ENCODE measurements around the gene LYL1.

The LYL1 gene

DNA sequence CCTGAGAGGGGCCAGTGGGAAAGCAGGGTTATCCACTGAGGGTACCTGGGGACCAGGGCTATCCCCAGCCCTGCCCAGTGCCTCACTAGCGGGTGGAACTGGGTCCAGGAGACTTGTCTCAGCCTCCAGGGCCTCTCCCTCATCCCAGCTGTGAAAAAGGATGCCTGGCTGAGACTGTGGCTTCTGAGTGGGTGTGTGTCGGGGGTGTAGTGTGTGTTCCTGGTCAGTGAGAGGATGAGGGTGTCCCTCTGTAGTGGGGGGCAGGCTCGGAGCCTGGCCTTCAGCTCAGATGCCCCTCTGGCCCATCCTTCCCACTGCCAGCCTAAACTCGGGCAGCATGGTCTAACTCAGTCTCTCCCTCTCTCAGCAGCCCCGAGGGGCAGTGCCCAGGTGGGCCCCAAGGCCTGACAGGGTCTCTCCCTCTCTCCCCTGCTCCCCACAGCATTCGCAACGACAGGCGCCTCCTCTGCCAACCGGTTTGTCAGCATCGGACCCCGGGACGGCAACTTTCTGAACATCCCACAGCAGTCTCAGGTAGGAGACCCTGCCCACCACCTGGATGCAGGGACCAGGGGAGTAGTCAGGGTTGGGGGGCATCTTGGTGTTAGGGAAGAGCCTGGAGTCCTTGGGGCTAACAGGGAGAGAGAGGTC lies 12.7 kb downstream of the LYL1 start:
- Histone ChIP-seq H3K36me3 (peaks cover 0 to 12% (median 5%) of the 10 kb centered on the region in 11 experiments; a peak in 7 of 22 replicates), H3K27ac (peak overlapping the region in 8 of 11 experiments; percentile 32 to 79 (median 72); a peak in 13 of 22 replicates), H3K4me3 (no peak overlapping the region; a peak in 2 of 20 replicates), H3K4me1 (peaks cover 49 to 73% (median 67%) of the 10 kb centered on the region in 10 experiments), H3K4me2 (peak overlapping the region in 9 of 11 experiments; percentile 79 to 100 (median 96); a peak in 19 of 22 replicates), H3K9ac (peak overlapping the region in 9 of 11 experiments; percentile 24 to 75 (median 63); a peak in 15 of 22 replicates), H3K9me3 (replicated peaks in 1 of 11) (no peaks in the 10 kb centered on the region), H3K27me3 (no peaks in the 10 kb centered on the region), H4K20me1 (peaks cover 0 to 15% (median 0%) of the 10 kb centered on the region in 11 experiments; a peak in 4 of 22 replicates)
- TF ChIP-seq Cebpa-rat (IDR thresholded peaks at IDR 0.05): no peak

DNA sequence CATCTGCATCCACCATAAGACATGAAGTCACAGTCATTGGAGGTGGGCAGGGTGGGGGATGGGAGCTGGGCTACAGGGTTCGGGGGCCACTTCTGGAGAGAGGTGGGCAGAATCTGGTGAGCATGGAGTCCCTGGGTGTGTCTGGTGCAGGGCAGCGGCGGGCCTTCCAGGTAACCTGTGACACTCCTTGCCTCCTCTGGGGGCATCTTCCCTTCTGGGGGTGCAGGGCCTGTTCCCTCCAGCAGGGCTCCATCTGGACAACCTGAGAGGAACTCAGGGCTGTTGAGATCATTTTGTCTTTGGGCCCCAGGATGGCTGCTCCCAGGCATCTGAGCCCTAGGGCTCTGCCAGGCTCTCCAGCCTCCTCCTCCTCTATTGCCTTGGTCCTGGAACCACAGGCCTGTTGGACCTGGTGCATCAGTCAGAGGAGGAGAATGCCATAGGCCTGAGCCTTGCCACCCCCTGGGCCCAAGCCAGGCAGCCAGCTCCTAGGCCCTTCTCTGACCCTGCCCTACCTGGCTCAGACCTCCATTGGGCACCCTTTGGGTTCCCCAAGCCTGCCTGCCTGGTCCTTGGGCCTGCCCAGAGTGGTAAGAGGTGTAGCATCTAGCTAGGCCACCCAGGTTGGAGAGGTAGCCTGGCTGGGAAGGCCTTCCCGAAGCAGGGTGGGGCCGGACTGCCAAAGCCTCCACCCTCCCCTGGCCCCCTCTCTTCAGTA lies 13.4 kb downstream of the LYL1 start:
- Histone ChIP-seq H3K4me1 (peaks cover 43 to 67% (median 60%) of the 10 kb centered on the region in 10 experiments), H3K9ac (peak overlapping the region in 7 of 11 experiments; percentile 24 to 75 (median 70); a peak in 9 of 22 replicates), H3K27me3 (no peaks in the 10 kb centered on the region), H3K9me3 (replicated peaks in 1 of 11) (no peaks in the 10 kb centered on the region), H3K27ac (peak overlapping the region in 7 of 11 experiments; percentile 8 to 79 (median 73); a peak in 11 of 22 replicates), H3K4me2 (peak overlapping the region in 9 of 11 experiments; percentile 79 to 100 (median 96); a peak in 17 of 22 replicates), H3K4me3 (no peak overlapping the region; a peak in 1 of 20 replicates), H3K36me3 (peaks cover 0 to 12% (median 5%) of the 10 kb centered on the region in 11 experiments; a peak in 7 of 22 replicates), H4K20me1 (peaks cover 0 to 12% (median 0%) of the 10 kb centered on the region in 11 experiments; a peak in 3 of 22 replicates)
- no peak for TF ChIP-seq Cebpa-rat (IDR thresholded peaks at IDR 0.05)

DNA sequence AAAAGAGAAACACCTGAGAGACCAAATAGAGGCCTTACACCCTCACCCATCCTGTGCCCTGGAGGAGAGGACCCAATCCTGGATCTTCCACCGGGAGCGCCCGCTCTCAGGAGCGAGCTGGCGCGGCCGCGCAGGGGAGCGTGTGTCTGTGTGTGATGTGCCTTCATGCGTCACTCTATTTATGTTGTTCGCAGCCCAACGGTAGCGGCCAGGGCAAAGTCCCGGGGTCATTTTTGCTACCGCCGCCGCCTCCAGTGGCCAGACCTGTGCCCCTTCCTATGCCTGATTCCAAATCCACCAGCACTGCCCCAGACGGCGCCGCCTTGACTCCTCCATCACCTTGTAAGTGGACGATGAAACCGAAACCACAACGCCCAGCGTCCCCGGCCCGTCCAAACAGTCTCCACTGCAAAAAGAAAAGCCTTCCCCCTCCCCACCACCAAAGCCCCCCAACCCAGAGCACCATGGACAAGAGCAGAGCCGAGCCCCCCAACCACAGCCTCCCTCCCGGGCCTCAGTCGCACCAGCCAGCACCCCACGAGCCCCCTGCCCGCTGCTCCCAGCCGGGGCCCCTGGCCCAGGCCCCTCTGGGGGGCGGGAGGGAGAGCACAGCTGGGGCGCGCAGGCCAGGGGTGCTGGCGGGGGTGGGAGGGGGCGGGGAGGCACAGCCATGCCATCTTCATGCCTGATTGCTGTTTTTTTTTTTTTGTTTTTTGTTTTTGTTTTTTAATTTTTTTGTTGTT lies 14.7 kb downstream of the LYL1 start:
- Histone ChIP-seq H3K27me3 (no peaks in the 10 kb centered on the region), H3K4me1 (peaks cover 30 to 54% (median 47%) of the 10 kb centered on the region in 10 experiments), H3K9ac (no peak overlapping the region), H4K20me1 (peaks cover 0 to 8% (median 0%) of the 10 kb centered on the region in 11 experiments; a peak in 1 of 22 replicates), H3K36me3 (peaks cover 0 to 22% (median 13%) of the 10 kb centered on the region in 11 experiments; a peak in 11 of 22 replicates), H3K4me3 (no peak overlapping the region), H3K27ac (no peak overlapping the region), H3K4me2 (no peak overlapping the region), H3K9me3 (replicated peaks in 1 of 11) (no peaks in the 10 kb centered on the region)
- no peak for TF ChIP-seq Cebpa-rat (IDR thresholded peaks at IDR 0.05)

DNA sequence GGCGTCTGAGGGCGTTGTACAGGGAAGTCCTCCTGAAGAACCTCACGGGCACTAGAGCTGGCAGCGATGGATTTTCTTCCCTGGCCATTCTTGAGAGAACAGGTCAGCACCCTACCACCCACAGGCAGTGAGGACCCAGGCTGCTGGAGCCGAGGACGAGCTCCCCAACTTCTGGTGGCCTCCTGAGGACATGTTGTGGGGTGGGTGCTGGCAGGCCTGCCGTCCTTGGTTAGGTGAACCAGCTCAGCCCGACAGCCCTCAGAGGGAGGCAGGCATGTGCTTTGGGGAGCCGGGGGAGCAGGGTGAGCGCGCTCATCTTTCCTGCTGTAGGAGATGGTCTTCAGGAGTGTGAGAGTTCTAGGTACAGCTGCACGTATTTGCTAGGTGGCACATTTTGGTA lies 15.4 kb downstream of the LYL1 start:
- Histone ChIP-seq H3K9me3 (replicated peaks in 1 of 11) (no peaks in the 10 kb centered on the region), H3K9ac (no peak overlapping the region), H4K20me1 (peaks cover 0 to 12% (median 0%) of the 10 kb centered on the region in 11 experiments; a peak in 1 of 22 replicates), H3K4me1 (peaks cover 28 to 47% (median 40%) of the 10 kb centered on the region in 10 experiments), H3K36me3 (peaks cover 0 to 26% (median 17%) of the 10 kb centered on the region in 11 experiments; a peak in 11 of 22 replicates), H3K27me3 (no peaks in the 10 kb centered on the region), H3K4me3 (no peak overlapping the region), H3K4me2 (no peak overlapping the region), H3K27ac (no peak overlapping the region)
- TF ChIP-seq Cebpa-rat (IDR thresholded peaks at IDR 0.05): no peak

DNA sequence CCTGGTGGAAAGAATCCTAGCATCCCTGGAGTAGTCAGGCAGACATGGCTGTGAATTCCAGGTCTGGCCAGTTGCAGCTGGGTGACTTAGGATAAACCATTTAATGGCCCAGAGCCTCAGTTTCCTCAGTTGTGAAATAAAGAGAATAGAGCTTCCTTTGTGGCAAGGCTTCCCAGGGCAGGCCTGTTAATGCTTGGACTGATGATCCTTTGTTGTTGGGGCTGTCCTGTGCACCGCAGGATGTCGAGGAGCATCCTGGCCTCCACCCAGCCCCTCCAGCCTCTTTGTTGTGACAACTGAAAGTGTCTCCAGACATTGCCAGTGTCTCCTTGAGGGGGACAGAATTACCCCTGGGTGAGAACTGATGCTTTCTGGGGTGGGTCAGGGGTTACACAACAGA lies 16.3 kb downstream of the LYL1 start:
- Histone ChIP-seq H3K9me3 (replicated peaks in 1 of 11) (no peaks in the 10 kb centered on the region), H3K27ac (no peak overlapping the region), H3K4me3 (no peak overlapping the region), H4K20me1 (peaks cover 0 to 12% (median 0%) of the 10 kb centered on the region in 11 experiments; a peak in 1 of 22 replicates), H3K36me3 (peaks cover 0 to 36% (median 22%) of the 10 kb centered on the region in 11 experiments; a peak in 14 of 22 replicates), H3K27me3 (no peaks in the 10 kb centered on the region), H3K4me2 (peak overlapping the region in 1 of 11 experiments; percentile 45; a peak in 3 of 22 replicates), H3K4me1 (peaks cover 19 to 37% (median 30%) of the 10 kb centered on the region in 10 experiments), H3K9ac (no peak overlapping the region)
- no peak for TF ChIP-seq Cebpa-rat (IDR thresholded peaks at IDR 0.05)

DNA sequence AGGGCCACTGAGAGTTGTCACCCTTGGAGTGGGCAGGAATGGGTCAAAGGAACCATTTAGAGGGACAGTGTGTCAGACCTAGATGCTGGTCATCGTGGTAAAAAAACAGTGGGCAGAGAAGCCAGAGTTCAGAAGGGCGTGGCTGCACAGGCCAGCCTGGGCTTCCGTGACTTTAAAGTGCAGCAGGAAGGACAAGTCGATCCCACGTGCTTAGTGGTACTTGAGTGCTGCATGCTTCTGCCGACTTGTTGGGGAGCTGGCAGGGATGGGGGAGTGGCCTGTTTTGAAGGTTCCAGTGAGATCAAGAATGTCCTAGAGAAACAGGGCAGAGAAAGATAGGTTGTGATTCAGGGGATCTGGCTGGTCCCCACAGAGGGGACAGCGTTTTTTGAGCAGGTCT lies 17.0 kb downstream of the LYL1 start:
- no peak overlapping the region for H3K9ac ChIP-seq
- H3K4me1 ChIP-seq: peaks cover 12 to 30% (median 24%) of the 10 kb centered on the region in 10 experiments
- H3K9me3 ChIP-seq (replicated peaks in 1 of 11): no peaks in the 10 kb centered on the region
- peaks cover 0 to 12% (median 0%) of the 10 kb centered on the region in 11 experiments; a peak in 1 of 22 replicates for H4K20me1 ChIP-seq
- no peak overlapping the region for H3K4me3 ChIP-seq
- TF ChIP-seq Cebpa-rat (IDR thresholded peaks at IDR 0.05): no peak
- no peaks in the 10 kb centered on the region for H3K27me3 ChIP-seq
- H3K27ac ChIP-seq: no peak overlapping the region
- peak overlapping the region in 3 of 11 experiments; percentile 36 to 46 (median 45); a peak in 6 of 22 replicates for H3K4me2 ChIP-seq
- peaks cover 0 to 40% (median 26%) of the 10 kb centered on the region in 11 experiments; a peak in 14 of 22 replicates for H3K36me3 ChIP-seq

DNA sequence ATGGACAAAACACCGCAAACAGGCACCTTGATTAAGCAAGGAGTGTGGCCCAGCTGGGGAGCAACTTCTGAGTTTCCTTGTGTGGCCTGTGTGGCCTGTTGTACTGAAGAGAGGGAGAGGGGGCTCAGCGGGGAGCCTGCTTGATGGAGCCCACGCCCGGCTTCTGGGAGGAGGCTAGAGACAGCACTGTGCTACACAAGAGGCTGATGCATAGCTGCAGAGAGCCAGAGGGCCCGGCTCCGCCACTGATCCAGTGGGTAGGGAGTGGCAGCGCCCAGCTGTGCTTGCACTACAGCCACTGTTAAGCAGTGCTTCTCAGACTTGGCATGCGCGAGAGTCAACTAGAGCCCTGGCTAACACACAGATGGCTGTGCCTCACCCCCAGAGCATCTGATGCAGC lies 19.0 kb downstream of the LYL1 start:
- Histone ChIP-seq H3K27me3 (no peaks in the 10 kb centered on the region), H4K20me1 (peaks cover 0 to 7% (median 0%) of the 10 kb centered on the region in 11 experiments; a peak in 2 of 22 replicates), H3K4me3 (no peak overlapping the region), H3K9ac (peak overlapping the region in 3 of 11 experiments; percentile 12 to 18 (median 15); a peak in 1 of 22 replicates), H3K27ac (no peak overlapping the region), H3K4me2 (no peak overlapping the region), H3K36me3 (peaks cover 0 to 54% (median 35%) of the 10 kb centered on the region in 11 experiments; a peak in 15 of 22 replicates), H3K4me1 (peaks cover 10 to 26% (median 20%) of the 10 kb centered on the region in 10 experiments), H3K9me3 (replicated peaks in 1 of 11) (no peaks in the 10 kb centered on the region)
- TF ChIP-seq Cebpa-rat (IDR thresholded peaks at IDR 0.05): no peak

DNA sequence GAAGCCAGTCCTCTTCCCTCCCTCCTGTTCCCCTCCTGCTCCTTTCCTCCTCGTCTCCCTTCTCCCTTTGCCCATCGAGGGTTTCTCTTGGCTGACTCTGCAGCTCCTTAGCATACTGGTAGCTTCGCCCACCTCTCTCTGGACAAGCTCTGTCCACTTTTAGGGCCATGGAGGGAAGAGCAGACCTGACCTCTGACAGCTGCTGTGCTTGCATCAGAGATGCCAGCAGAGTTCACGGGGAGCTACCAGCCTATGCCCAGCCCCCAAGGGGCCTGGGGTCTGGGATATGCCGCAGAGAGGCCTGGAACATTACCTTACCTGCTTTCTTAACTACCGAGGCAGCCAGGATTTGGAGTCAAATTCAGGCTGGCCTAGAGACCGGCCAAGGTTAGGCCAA lies 19.7 kb downstream of the LYL1 start:
- peaks cover 0 to 9% (median 0%) of the 10 kb centered on the region in 11 experiments; a peak in 4 of 22 replicates for H4K20me1 ChIP-seq
- H3K27me3 ChIP-seq: no peaks in the 10 kb centered on the region
- no peak overlapping the region for H3K4me3 ChIP-seq
- no peak for TF ChIP-seq Cebpa-rat (IDR thresholded peaks at IDR 0.05)
- H3K4me2 ChIP-seq: no peak overlapping the region
- H3K4me1 ChIP-seq: peaks cover 10 to 30% (median 22%) of the 10 kb centered on the region in 10 experiments
- H3K27ac ChIP-seq: no peak overlapping the region; a peak in 1 of 22 replicates
- H3K36me3 ChIP-seq: peaks cover 0 to 59% (median 35%) of the 10 kb centered on the region in 11 experiments; a peak in 15 of 22 replicates
- peak overlapping the region in 5 of 11 experiments; percentile 3 to 18 (median 12); a peak in 2 of 22 replicates for H3K9ac ChIP-seq
- H3K9me3 ChIP-seq (replicated peaks in 1 of 11): no peaks in the 10 kb centered on the region
